HG02623 (cell line): Measurements from ENCODE around the gene ZNF619.

Experiments used
- ATAC-seq: cut with Tn5 transposase; IDR thresholded peaks from one replicate; pipeline ENCODE4 v1.9.1; 2021; ENCODE audit warnings: moderate library complexity; ENCODE audit not compliant: unreplicated experiment

The ZNF619 gene

DNA sequence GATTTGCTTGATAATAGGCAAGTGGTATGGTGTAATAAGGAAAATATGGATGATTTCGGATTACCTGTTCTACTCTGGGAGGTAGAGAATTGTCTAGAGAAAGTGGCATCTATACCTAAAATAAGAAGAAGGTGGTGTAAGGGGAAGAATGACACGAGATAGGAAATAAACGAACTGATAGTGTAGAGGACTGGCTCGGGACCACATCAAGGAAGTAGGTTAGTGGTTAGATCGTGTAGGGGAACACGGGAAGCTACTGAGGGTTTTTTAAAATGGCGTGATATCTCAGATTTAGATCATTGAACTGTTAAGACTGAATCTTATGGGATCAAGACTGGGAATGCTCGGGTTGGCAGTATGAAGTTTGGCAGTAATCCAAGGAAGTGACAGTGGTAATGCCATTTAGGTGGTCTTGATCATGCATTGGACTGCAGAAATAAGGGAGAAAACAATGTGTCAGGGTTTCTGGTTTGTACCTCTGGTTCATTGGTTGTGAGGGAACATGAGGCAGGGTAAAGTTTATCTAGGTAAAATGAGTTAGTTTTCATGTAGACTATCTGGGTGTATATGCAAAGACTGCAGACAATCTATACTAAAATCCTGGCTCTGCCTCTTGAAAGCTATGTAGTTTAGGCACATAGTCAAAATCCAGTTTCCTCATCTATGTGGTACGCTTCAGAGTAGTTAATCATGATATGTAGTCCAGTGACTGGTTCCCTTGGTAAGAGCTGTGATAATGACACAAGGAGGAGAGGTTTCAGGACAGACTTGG lies 12.4 kb upstream of the ZNF619 start:
- no peak for ATAC-seq

DNA sequence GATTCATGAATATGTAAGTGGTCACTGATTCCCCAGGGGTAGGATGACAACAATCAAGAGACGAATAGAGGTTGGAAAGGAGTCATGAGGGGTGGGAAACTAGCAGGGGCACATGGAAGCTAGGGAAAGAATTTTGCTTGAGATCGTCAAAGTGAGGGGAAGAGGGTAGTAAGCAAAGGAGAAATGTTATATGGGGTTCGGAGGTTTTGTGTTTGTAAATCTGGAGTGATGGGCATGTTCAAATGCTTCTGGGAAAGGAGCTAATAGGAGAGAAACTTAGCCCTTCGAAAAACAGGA lies 11.9 kb upstream of the ZNF619 start:
- ATAC-seq, result no peak

DNA sequence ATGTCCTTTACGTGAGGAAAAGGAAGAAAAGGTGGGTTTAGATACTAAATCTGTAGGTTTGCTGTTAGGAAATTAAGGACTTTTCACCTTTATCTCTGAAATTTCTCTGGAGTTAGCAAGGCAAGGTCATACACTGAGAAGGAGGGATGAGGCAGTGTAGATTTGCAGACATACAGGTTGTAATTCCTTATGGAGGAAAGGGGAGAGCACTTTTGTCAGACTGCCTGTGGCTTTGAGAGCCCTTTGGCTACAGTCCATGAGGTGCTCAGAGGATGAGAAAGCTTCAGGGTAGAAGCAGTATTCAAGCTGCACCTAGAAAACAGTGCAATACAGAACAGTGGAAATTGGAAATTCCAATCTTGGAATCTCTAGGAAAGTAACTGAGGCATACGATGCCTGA lies 11.5 kb upstream of the ZNF619 start:
- ATAC-seq, result no peak

DNA sequence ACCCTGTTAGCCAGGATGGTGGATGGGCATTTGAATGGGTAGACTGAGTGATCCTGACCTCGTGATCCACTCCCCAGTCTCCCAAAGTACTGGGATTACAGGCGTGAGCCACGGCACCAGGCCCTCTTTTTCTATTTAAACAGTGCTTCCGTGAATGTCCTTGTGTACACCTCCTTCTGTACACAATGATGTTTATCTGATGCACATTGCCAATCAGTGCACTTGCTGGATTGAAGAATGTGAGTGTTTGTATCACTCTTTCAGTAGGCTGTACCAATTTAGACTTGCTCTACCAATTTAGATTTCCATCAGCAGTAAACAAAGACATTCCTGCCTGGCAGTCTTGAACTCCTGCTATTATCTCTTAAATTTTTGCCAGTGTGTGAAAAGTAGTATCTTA lies 8.9 kb upstream of the ZNF619 start:
- ATAC-seq, result no peak

DNA sequence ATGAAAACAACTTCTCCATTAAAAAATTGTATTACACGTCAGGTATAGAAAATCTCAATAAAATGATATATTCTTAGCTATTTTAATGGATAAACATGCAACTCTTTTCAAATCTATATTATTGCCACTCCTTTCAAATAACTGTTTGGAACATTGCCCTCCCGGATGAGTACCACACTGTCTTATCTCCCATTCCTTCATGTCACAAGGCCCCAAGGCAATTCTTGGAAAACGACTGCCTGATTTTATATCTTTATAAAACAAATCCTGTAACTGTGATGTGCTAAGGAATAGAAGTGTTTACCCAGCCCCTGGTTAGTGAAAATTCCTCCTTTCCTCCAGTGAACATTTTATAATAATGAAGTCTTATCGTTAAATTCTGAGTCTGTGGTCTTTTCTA lies 6.2 kb upstream of the ZNF619 start:
- no peak for ATAC-seq

DNA sequence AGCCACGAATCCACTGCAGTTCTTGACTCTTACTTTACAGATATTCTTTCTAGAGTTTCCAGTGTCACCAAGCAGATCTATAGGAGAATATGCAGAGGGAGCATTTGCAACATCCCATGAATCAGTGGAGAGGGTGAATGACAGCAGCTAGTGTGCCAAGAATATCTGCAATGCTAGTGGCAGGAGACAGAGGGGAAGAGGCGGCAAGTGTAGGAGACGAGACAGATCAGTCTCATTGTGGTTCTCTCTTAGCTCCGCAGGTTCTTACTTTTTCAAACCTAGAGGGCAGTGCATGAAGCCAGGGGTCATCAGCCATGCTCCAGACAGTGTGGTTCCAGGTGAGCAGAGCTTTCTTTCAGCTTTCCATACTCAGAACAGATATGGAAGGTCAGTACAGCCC lies 744 bp downstream of the ZNF619 start:
- no peak for ATAC-seq

DNA sequence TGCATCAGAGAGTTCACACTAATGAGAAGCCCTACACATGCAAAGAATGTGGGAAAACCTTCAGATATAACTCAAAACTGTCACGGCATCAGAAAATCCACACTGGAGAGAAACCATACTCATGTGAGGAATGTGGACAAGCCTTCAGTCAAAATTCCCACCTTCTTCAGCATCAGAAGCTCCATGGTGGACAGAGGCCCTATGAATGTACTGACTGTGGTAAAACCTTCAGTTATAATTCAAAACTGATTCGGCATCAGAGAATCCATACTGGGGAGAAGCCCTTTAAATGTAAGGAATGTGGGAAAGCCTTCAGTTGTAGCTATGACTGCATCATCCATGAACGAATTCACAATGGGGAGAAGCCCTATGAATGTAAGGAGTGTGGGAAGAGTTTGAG lies 10.2 kb downstream of the ZNF619 start:
- ATAC-seq, result no peak

DNA sequence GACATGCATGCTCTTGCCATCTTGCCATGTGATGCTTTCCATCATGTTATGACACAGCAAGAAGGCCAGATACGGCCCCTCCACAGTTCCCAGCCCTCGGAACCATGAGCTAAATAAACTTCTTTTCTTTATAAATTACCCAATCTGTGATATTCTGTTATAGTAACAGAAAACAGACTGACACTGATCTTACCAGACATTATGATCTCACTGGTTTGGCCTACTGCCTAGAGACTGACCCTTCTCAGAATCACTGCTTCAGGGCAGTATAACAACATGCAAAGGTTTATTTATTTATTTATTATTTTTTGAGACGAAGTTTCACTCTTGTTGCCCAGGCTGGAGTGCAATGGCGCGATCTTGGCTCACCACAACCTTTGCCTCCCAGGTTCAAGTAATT lies 14.0 kb downstream of the ZNF619 start:
- ATAC-seq, result no peak

DNA sequence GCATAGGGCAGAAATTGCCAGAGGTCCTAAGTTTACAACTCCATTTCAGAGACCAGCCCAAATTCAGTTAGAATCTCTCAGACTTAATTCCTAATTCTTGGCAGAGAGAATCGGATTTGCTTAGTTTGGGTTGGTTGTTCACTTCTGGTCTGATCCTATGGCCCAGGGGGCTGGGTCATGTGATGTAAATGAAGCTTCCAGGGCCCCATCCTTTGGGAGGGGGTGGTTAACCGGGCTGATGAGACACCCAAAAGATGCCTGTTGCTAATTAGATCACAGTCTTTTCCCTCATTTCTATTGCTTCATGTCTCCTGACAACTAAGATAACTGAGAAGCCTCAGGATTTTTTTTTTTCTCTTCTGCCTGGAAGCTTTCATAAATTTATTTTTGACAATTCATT lies 17.8 kb downstream of the ZNF619 start:
- no peak for ATAC-seq

DNA sequence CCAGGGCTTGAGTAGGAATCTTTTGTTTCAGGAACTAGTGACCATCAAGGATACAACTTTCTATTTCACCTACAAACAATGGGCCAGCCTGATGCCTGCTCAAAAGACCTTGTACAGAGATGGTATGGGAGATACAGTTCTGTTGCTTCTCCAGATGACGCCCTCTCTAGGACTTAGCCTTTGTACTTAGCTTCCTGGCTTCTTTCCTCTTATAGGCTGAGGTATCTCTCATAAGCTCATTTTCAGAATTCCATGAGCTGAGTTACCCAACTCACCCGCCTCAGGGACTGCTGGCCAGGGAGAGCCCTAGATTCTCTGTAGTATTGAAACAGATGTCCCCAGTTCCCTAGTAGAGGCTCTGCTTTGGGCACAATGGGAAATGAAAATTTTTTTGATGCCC lies 20.4 kb downstream of the ZNF619 start:
- ATAC-seq, result no peak

DNA sequence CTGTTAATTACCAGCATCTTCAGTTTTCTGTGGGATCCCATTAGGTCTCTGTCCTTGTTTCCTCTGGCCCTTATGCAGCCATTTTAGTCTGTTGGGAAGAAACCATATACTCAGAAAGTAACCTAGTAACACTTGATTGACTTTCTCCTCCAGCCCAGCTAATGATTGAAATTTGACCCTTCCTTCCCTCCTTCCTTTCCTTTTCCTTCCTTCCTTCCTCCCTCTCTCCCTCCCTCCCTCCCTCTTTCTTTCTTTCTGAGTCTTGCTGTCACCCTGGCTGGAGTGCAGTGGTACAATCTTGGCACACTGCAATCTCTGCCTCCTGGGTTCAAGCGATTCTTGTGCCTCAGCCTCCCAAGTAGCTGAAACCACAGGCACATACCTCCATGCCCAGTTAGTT lies 23.0 kb downstream of the ZNF619 start:
- no peak for ATAC-seq

DNA sequence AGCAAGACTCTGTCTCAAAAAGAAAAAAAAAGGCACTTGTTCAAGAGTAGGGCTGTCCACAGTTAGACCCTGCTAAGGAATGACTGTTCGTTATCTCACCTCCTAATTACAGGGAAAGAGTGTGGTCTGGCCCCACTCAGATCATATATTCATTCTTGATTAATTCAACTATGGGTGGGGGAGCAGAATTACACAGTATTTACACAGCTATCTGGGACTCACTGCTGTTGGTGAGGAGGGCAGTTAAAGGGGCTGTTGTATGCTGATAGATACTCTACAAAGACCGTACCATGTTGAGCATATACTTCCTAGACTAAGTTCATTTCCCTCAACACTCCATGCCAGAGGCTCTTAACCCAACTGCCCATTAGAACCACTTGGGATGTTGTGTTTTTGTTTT lies 25.1 kb downstream of the ZNF619 start:
- ATAC-seq, result no peak

DNA sequence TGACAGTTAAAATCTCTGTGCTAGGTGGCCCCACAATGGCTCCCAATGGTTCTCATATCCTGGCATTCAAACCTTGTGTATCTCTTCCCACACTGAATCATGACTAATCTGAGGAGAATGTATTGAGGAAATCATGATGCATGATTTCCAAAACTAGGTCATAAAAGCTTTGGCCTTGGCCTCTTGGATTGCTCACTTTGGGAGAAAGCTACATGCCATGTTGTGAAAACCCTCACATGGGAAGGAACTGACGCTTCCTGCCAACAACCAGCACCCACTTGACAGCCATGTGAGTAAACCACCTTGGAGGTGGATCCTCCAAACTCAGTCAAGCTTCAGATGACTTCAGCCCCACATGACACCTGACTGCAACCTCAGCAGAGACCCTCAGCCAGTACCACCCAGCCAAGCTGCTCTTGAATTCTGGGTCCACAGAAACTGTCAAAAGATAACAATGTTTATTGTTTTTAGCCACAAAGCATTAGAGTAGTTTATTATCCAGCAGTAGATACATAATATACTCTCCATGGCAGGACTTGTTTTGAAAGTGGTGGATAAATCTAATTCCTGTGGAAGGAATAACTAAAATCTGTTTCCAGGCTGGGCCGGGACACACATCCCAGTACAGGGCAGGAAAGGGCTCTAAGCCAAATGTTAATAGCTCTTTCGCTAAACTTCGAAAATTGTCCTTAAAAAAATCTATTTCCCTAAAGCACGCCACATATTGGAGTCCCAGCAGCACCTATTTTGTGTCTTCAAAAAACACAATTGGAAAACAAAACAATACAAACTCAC lies 27.9 kb downstream of the ZNF619 start:
- ATAC-seq, result no peak

DNA sequence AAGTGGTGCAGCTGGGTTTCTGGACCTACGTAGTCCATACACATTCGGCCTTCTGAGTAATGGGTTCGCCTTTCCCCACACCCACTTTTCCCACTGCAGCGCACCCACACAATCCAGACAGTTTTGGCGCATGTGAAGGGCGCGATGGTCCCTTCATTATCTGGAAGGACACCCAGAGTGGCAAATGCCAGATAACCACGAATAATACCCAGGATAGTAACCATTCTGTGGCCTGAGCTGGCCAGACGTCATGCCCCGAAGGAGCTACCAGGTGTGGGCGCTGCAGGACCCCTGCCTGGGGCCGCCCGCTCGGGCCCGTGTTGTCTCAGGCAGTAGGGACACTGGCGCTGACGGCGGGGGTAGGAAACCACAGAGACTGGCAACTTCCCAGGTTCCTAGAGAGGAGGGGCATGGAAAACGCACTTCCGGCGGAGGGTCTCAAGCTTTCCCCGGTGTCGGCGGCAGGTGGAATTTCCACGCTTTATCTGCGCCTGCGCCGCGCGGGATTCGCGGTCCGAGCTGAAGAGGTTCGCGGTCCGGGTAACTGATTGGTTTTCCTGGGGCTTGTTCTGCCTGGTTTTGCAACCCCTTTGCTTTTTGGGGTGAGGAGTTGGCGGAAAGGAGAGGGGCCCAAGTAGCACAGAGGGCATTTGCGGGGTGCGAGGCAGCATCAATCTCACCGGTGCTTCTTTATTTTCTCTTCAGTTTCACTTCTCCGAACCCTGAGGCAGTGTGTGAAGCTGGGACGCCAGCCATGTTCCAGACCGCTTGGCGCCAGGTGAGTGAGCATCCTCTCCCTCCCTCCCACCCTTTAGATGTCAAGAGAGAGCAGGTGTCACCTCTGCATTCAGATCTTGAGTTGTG lies 28.9 kb downstream of the ZNF619 start, which contains the start of gene ZNF620:
Gene ZNF620, plus strand, starts transcription at position 441 of the 864 bp plus-strand sequence. Its CDS starts 314 bp downstream, at position 755.
- peak; percentile 65 for ATAC-seq

DNA sequence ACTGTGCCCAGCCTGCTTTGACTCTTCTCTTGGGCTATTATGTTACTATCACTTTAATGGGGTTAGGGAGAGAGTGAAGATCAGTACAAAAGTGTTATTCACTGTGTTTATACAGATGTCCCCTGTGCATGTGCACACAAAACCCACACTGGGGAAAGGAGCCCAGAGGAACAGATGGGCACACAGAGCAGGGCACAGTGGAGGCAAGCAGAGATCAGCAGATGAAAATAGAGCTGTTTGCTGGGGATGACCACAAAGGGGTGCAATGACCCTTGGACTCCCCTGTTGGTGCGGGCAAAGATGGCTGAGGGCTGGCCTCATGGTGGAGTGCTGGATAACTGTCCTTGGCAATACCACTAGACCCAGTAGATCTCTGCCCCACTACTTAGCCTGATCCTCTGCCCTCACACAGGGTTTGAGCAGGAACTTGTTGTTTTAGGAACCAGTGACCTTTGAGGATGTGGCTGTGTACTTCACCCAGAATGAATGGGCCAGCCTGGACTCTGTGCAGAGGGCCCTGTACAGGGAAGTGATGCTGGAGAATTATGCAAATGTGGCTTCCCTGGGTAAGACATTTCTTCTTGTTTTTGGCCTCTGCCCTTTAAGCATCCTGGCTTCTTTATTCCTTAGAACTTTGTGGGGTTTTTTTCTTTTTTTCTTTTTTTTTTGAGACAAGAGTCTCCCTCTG lies 34.3 kb downstream of the ZNF619 start:
- no peak for ATAC-seq

DNA sequence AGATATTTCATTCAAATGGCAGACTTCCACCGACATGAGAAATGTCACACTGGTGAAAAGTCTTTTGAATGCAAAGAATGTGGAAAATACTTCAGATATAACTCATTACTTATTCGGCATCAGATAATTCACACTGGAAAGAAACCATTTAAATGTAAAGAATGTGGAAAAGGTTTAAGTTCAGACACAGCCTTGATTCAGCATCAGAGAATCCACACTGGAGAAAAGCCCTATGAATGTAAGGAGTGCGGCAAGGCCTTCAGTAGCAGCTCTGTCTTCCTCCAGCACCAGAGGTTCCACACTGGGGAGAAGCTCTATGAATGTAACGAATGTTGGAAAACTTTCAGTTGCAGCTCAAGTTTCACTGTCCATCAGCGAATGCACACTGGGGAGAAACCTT lies 39.3 kb downstream of the ZNF619 start:
- ATAC-seq, result no peak

DNA sequence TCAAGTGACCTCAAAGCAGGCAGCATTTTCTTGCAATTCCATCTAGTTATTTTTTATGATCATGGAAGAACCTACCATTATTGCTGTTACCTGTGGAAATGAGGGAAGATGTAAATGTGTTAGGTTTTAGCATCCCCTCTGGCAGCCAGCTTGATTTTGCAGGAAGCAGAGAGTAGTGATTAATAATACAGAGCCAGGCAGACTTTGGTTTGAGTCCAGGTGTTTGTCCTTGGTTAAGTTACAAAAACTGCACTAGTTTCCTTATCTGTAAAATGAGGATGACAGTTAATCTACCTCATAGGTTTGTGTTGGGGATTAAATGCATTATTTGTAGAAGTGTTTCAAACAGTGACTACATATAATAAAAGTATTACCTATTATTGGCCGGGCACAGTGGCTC lies 41.1 kb downstream of the ZNF619 start:
- ATAC-seq, result no peak

DNA sequence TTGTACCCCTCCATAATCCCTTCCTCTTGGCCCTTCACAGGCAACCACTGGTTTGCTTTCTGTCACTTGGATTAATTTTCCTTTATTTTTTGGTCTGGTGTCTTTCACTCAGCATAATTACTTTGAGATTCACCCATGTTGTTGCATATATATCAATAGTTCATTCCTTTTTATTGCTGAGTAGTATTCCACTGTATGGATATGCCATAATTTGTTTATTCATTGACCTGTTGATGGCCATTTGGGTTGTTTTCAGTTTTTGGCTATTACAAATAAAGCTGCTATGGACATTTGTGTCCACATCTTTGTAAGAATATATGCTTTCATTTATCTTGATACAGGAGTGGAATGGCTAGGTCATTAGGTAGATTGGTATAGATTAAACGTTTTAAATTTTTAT lies 41.9 kb downstream of the ZNF619 start:
- no peak for ATAC-seq

DNA sequence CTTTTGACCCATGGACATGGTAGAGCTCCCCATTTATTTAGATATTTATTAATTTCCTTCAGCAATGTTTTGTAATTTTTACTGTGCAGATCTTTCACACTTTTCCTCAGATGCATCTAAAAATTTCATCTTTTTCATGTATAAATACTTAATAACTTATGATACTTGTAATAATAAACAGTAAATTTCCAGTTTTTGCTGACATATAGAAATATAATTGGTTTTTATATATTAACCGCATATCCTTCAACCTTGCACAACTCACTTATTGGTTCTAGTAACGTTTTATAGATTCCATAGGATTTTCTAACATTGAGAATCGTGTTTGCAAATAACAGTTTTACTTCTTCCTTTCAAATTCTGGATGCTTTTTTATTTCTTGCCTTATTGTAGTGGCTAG lies 44.3 kb downstream of the ZNF619 start:
- ATAC-seq, result no peak

DNA sequence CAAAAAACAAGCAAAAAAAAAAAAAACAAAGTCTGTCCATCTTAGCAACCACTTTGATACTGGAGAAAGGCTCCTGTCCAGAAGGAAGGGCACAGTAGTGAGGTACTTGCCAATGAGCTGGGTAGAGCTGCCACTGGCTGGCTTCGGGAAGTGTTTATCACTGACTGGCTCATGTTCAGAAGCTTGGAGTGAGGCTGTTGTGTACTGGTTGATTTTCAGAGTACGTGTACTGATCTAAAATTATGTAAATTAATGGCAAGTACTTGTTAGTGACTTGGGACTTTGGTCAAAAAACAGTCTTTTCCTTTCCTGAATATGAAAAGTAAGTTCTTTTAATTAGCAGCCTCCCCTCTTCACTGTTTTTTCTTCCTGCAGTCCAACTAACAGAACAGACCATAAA lies 46.9 kb downstream of the ZNF619 start:
- ATAC-seq, result no peak

DNA sequence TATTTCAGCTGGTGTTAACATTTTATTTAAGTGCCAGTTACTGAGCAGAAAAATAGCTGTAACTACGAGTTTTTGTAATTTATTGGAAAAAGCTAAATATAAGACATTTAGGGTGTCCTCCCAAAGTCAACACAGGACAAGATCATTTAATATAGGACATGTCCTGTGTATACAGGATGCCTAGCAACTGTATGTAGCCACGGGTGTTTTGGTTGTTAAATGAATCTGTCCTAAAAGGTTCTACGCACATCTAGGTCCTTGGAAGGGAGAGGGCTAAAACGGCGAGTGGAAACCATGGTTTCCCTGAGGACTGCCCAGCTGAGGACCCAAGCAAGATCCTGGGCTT lies 47.3 kb downstream of the ZNF619 start:
- ATAC-seq, result no peak
